Stimulated activated naive CD4-positive, alpha-beta T cell treated with Interleukin-2 at 50 U/mL for 16 hours (primary cell): ENCODE data around the gene FYB2.

Source experiments
- DNase-seq: peaks from one replicate; lab custom pipeline; 2025; lab: John Stamatoyannopoulos, UW

Gene FYB2

DNA sequence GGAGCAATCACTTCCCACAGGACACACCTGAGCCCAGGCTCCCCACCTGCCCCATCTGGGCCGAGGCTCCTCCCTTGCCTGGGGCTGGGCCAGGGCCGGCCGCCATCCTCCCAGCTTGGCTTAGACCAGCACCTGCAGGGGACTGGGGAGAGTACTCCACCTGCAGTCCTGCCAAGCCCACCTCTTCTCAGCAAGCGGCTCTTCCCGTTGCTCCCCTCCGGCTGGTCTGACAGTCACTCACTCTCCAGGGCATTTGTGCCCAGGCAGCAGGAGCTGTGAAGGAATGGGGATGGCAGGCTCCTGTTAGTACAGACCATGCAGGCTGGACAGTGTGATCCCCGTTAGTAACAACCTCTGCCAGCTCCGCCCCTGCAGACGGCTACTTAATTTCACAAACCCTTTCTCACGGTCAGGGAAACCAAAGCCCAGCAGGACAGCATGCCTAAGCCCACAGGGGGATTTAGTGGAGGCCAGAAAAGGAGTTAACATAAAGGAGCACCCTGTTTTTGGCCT is at the start of gene FYB2:
Gene FYB2, minus strand, starts transcription at position 18 of the 513 bp plus-strand sequence. CDS start 114 bp downstream, outside the sequence.
- no peak for DNase-seq

DNA sequence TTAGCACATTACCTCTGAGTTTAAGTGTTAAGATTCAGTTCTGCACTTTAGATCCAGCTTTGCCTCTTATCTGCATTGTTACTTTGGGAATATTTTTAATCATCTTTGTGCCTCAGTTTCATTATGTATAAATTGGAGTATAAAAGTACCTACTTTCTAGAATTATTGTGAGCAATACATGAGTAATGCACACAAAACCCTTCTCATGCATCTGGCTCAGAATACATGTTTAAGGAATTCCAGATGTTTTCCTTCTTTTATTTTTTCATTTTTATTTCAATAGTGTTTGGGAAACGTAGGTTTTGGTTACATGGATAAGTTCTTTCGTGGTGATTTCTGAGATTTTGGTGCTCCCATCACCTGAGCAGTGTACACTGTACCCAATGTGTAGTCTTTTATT is 49.6 kb upstream of the FYB2 start:
- no peak for DNase-seq

- DNase-seq, result no peak
Measured at GRCh38 chr1:56867491-56867890, 48.3 kb upstream of the FYB2 start.

DNA sequence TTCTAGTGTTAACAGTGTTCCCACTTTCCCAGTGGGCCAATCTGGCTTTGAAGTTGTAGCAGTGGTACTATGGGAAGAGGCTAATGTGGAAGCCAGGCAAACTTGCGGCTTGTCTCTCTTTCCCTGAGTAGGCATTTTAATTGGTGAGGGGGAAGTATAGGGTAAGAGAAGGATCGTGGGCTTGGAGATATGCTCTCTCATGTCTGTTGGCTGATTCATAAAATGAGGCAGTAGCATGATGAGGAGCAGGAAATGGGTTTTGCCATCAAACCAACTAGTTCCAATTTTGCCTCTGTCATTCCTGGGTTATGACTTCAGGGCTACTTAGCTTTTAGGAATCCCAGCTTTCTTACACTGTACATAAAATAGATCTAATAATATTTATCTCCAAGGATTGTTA is 47.5 kb upstream of the FYB2 start:
- no peak for DNase-seq

DNA sequence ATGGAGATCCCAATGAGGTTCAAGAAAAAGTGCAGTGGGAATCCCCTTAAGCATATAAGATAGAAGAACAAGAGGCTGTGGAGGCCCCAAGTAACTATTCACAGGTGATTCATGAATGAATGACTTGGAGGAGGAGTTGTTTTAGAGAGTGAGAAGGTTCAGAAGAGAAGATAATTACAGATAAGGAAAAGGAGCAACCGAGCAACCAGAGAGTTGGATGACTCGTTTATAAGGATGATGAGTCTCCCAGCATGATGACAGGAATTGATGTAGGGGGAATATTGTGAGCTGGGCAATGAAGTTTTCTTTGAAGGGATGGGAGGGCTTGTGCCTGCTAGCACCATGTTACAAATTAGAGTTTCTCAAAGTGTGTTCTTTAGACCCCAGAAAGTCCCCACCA is 45.2 kb upstream of the FYB2 start:
- no peak for DNase-seq

DNA sequence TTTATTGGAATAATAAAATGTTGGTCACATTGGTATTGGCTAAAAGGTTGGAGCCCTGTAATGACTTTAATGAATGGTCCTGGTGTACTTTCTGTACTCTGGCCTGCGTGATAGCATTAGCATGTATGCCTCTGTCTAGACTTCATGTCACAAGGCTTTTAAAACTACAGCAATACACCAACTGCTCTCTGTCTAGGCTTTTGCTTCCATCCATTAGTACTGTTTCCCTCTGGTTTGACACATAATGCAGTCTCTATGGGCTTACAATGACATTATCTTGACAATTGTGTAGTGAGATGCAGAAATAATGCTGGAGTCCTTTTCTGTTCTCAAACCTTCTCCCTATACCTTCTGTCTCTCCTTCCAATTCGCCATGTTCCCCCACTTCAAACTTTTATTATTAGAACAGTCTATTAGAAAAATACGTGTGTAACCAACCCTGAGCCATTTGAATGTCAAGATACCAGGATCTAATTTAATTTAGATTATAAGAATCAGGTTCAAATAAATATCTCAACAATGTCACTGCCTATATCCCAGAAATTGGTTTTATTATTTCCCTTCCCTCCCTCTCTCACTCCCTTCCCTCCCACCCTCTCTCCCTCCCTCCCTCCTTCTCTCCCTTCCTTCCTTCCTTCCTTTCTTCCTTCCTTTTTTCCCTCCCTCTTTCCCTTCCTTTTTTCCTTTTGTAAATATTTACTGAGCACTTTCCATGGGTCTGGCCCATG is 44.2 kb upstream of the FYB2 start:
- DNase-seq, result no peak

DNA sequence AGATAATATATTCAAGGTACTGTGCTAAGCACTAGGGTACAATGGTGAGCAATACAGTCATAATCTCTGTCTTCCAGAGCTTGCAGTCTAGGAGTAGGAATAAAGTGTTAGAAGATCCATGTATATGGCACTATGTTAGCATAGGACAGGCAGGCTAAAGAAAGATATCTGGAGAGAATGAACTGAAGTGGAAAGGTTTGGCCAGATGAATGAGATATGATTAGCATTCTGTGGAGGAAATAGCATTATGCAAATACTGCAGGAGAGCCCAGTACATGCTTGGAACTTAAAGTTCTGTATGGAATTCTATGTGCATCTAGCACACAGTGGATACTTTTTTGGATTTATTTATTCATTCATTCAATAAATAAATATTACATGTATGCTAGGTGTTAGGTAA is 40.1 kb upstream of the FYB2 start:
- DNase-seq, result no peak

DNA sequence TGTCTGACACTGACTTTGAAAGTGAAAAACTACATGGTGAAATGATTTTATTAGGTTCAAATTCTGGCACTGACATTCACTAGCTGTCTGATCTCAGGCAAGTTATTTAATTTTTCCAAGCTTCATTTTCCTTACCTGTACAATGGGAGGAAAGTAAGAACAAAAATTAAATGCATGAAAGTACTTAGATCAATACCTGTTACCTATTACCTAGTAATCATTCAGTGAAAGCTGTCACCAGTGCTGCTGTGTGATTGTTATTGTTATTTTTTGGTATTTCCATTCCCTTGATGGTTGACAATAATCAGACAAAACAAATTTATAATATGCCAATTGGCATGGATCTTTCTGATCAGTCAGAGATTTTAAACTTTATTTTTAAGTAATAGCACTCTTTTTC is 37.0 kb upstream of the FYB2 start:
- no peak for DNase-seq

GRCh38 chr1:56855190-56855589 is 36.0 kb upstream of the FYB2 start:
- no peak for DNase-seq

GRCh38 chr1:56854521-56855099 is 35.4 kb upstream of the FYB2 start, which contains the start of gene C8A:
C8A (plus strand) TSS chr1:56854797; CDS start chr1:56854902, 105 bp downstream.
- no peak for DNase-seq

- no peak for DNase-seq
Measured at GRCh38 chr1:56852476-56852875, 33.3 kb upstream of the FYB2 start.

GRCh38 chr1:56850922-56851321 is 31.7 kb upstream of the FYB2 start:
- DNase-seq, result no peak

DNA sequence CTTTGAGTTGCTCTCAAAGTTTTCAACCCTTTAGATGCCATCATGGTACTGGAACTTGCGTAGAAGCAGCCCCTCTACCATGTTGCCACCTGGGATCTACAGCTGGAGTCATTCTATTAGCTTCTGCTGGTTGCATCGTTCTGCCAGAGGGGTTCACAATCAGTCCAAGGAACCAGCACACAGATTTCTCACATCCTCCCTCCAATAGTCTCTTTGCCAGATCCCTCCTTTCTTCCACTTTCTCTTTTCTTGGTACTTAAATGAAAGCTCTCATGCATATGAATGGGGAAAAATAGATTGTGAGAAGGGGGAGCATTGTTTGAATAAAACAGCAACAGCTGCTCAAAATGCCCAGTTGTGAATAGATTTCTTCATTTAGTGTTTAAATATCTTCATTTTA is 31.2 kb upstream of the FYB2 start:
- DNase-seq, result no peak

GRCh38 chr1:56849750-56850149 is 30.5 kb upstream of the FYB2 start:
- DNase-seq, result no peak

GRCh38 chr1:56845343-56845742 is 26.1 kb upstream of the FYB2 start:
- DNase-seq, result no peak

DNA sequence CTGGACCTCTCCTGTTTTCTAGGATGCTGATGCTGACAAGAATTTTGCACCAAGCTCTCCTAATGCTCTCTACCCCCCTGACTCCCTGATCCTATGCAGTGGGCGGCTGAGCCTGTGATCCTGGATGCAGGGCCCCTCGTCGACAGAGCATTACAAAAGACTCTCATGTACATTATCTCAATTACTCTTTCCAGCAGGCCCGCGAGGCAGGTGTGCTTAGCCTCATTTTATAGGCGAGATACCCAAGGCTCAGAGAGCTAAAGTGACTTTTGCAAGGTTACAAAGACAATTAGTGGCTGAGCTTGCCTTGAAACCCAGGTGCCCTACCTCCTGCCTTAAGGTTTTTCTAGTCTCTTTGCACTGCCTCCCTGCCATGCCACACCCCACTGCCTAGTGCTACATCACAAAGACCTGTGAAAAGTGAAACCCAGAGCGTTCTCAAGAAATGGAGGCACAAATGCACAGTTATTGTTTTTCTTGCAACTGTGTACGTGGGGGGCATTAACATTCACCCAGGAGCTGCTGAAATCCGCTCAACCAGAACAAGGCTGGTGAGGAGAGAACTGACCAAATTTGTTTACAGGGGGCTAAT is 25.4 kb upstream of the FYB2 start:
- DNase-seq, result no peak

- DNase-seq, result no peak
Measured at GRCh38 chr1:56843544-56843943, 24.3 kb upstream of the FYB2 start.

DNA sequence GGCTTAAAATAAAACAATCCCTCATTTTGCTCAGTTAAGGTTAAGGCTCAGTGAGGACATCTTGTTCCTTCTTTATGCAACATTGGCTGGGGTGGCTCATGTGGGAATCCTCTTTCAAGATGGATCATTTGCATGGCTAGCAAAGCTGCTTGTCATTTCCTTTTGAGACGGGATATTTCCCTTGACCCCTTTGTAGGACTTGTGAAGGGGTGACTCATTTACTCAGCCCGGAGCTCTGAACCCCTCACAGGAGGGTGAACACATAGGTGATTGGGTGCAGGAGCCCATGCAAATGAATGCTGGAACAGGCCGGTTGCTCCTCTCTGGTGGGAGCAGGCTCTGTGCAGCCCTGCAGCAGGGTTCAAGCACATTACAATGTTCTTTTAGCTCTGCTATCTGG is 19.6 kb upstream of the FYB2 start:
- DNase-seq, result no peak

DNA sequence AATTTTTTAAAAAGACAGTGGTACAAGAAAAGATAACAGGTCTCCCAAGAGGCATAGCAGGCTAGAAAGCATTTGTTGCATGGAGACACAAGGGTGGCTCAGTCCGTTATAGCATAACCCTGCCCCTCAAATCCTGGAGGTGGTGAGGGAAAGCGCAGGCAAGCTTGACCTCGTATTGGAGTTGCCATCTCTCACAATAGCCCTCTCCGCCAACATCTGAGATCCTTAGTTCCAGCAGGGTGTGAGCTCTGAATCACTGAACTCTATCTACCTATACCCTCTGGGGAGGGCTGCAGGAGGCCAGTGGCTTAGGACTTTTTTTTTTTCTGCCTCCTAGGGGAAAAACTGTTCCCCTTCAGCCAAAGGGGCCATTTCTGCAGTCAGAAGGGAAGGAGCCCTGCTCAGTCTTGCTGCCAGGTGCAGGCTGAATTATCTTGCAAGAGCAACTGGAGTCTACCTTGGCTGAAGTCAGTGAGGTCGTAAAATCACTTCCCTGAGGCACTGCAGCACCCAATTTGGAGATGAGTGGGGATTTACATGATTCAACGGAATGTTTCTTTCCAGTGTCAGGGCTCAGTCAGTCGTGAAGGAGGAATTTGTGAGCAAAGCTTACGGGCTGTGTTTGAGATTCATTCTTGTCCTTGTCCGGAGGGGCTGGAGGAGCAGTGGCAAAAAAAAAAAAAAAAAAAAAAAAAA is 18.2 kb upstream of the FYB2 start:
- no peak for DNase-seq

DNA sequence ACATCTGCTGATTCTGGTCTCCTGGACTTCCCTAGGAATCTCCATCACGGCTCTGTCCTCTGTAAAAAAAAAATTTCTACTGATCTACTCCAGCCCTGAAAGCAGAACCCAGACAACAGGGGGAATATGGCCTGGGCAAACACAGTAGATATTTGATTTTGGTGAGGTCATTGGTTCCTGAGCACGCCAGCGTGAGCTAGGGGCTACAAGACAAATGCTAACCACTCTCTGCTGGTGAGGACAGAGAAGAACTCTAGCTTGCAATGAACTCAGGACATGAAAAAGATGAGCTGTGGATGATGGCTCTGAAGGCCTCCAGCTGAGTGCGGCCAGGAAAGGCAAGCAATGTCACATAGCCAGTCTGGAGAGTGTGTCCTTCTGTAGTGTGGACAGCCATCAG is 17.2 kb upstream of the FYB2 start:
- no peak for DNase-seq

GRCh38 chr1:56835657-56836056 is 16.5 kb upstream of the FYB2 start:
- no peak for DNase-seq

DNA sequence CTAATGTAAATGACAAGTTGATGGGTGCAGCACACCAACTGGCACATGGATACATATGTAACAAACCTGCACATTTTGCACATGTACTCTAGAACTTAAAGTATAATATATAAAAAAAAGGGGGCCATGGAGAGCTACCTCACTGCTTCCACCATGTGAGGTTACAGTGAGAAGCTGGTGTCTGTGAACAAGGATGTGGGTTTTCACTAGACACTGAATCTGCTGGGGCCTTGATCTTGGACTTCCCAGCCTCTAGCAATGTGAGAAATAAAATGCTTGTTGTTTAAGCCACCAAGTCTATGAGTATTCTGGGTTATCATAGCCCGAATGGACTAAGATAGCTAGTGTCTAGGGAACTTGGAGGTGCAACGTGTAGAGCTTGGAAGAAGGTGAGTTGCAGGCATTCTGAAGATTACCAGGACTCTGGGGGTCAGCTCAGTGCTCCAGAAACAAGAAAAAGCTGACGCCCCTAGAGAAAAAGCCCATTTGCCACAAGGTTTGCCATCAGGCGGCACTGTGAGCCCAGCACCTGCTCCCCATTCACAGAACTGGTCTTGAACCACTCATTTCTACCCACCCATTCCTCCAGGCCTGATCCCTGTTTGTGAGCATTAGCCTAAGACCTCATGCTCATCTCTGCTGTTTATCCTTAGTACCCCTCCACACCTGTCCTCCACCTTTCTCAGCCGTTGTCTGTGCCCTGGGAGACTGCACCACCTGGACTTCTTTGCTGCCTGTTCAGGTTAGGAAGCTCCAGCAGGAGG is 15.1 kb upstream of the FYB2 start:
- DNase-seq, result no peak
